B cell (primary cell): ENCODE data around the gene UTS2B. TPM values are rescaled to one million over a fixed set of nuclear protein-coding genes. Genes with fewer than 3 reads are reported as not detected.

Experiments
- ATAC-seq: fragments of 200-7000 bp; cut with Tn5 transposase; one replicate; pipeline ENCODE4 v1.10.0; 2021; ENCODE audit warnings: low read depth, mild to moderate bottlenecking, moderate number of reproducible peaks, moderate library complexity
- CTCF ChIA-PET: fragments of 350-600 bp; sonication (Branson Sonifier 250); formaldehyde crosslinking; loops from one replicate; lab custom pipeline; 2021; ENCODE audit warnings: antibody characterized with exemption, inconsistent platforms; lab: Charles Lee
- POLR2A ChIA-PET: fragments of 350-600 bp; sonication (Branson Sonifier 250); formaldehyde crosslinking; loops from one replicate; lab custom pipeline; 2021; ENCODE audit warnings: antibody characterized with exemption; lab: Charles Lee
- DNase-seq: peaks from one replicate; pipeline ENCODE4 v3.0.0; 2013
- H2AFZ ChIP-seq: 2 replicates; pipeline ENCODE4 v1.6.1; 2012; ENCODE audit warnings: mild to moderate bottlenecking, low read depth, low read length; ENCODE audit not compliant: insufficient read depth, poor library complexity, severe bottlenecking
- H3K27ac ChIP-seq, 2 donors: 1 replicate in 1 of 2; 2 replicates in 1 of 2; pipeline ENCODE4 v1.5.1; 2012 to 2013; ENCODE audit warnings: low read length in 2 of 2, mild to moderate bottlenecking in 2 of 2, moderate library complexity in 1 of 2
- H3K27me3 ChIP-seq, 4 experiments: fragments of 200-600 bp in 1 of 4; sonication (generic) in 1 of 4; replicated peaks in 1 of 4; 1 replicate in 2 of 4; 2 replicates in 2 of 4; pipeline versions ENCODE4 v1.6.1 to v1.7.0; 2013 to 2016; ENCODE audit warnings: low read length in 3 of 4, mild to moderate bottlenecking in 2 of 4, mixed read lengths in 1 of 4, moderate library complexity in 1 of 4; ENCODE audit not compliant: insufficient read depth in 4 of 4, control insufficient read depth in 3 of 4; ENCODE audit errors: control extremely low read depth in 1 of 4
- H3K36me3 ChIP-seq, 2 experiments: replicated peaks in 1 of 2; 1 replicate in 1 of 2; 2 replicates in 1 of 2; pipeline versions ENCODE4 v1.6.1 to v1.7.1; 2013; ENCODE audit warnings: low read length in 1 of 2; ENCODE audit not compliant: insufficient read depth in 2 of 2, control insufficient read depth in 1 of 2; ENCODE audit errors: control extremely low read depth in 1 of 2, extremely low read depth in 1 of 2
- H3K4me1 ChIP-seq, 2 donors: fragments of 200-600 bp in 1 of 2; sonication (generic) in 1 of 2; 1 replicate in 1 of 2; 2 replicates in 1 of 2; pipeline versions ENCODE4 v1.5.1 to v1.6.1; 2013 to 2017; ENCODE audit warnings: low read length in 2 of 2; ENCODE audit not compliant: control insufficient read depth in 2 of 2, insufficient read depth in 2 of 2
- H3K4me2 ChIP-seq: replicated peaks from 2 replicates; pipeline ENCODE3; 2012; ENCODE audit warnings: mild to moderate bottlenecking, low read depth, low read length; ENCODE audit not compliant: poor library complexity, severe bottlenecking
- H3K4me3 ChIP-seq, 5 experiments: fragments of 200-600 bp in 1 of 5; sonication (generic) in 1 of 5; 1 replicate in 3 of 5; 2 replicates in 2 of 5; pipeline versions ENCODE4 v1.5.1 to v1.7.0; 2011 to 2016; ENCODE audit warnings: low read length in 4 of 5, mild to moderate bottlenecking in 4 of 5, low read depth in 2 of 5, control low read depth in 1 of 5, moderate library complexity in 1 of 5; ENCODE audit not compliant: insufficient read depth in 1 of 5; ENCODE audit errors: control extremely low read depth in 1 of 5, extremely low read depth in 1 of 5
- H3K79me2 ChIP-seq: fragments of 200-600 bp; sonication (generic); one replicate; pipeline ENCODE4 v1.6.0; 2016; ENCODE audit warnings: low read length; ENCODE audit not compliant: control insufficient read depth, insufficient read depth
- H3K9ac ChIP-seq: fragments of 200-600 bp; sonication (generic); 2 replicates; pipeline ENCODE4 v1.6.1; 2017; ENCODE audit warnings: mild to moderate bottlenecking, low read length, moderate library complexity
- H3K9me3 ChIP-seq, 3 donors: one replicate each; pipeline versions ENCODE4 v1.6.1 to v1.7.1; 2013; ENCODE audit warnings: low read length in 2 of 3; ENCODE audit not compliant: control insufficient read depth in 2 of 3, insufficient read depth in 1 of 3; ENCODE audit errors: control extremely low read depth in 1 of 3
- H4K20me1 ChIP-seq: 2 replicates; pipeline ENCODE4 v1.6.0; 2012; ENCODE audit warnings: mild to moderate bottlenecking, low read length; ENCODE audit not compliant: insufficient read depth, control insufficient read depth, poor library complexity, severe bottlenecking
- H3K27ac Mint-ChIP-seq: one replicate; pipeline ENCODE4 v1.8.0; 2021; ENCODE audit warnings: mixed read lengths
- H3K27me3 Mint-ChIP-seq: one replicate; pipeline ENCODE4 v1.8.0; 2021; ENCODE audit warnings: mixed read lengths
- H3K4me1 Mint-ChIP-seq: one replicate; pipeline ENCODE4 v1.8.0; 2021; ENCODE audit warnings: mixed read lengths
- H3K4me3 Mint-ChIP-seq: one replicate; pipeline ENCODE4 v1.8.0; 2021; ENCODE audit warnings: mixed read lengths
- H3K9me3 Mint-ChIP-seq: one replicate; pipeline ENCODE4 v1.8.0; 2022; ENCODE audit warnings: mixed read lengths; ENCODE audit not compliant: insufficient read depth
- CTCF ChIP-seq: fragments of 200-600 bp; IDR thresholded peaks from one replicate; pipeline ENCODE4 v1.8.0; 2022; ENCODE audit warnings: antibody characterized with exemption, mild to moderate bottlenecking
- EZH2 ChIP-seq: IDR thresholded peaks from 2 replicates; pipeline ENCODE4 v1.6.1; 2012; ENCODE audit warnings: borderline replicate concordance, low read depth, mild to moderate bottlenecking, moderate library complexity, low read length; ENCODE audit not compliant: insufficient read depth, poor library complexity, severe bottlenecking
- WGBS: methylation state at CpG from one replicate; pipeline ENCODE4 v1.1.5; 2013; ENCODE audit warnings: missing lambda C conversion rate; ENCODE audit not compliant: insufficient coverage; 5-methylcytosine and 5-hydroxymethylcytosine counted together
- intact Hi-C: fragments of 100-400 bp; cut with micrococcal nuclease; formaldehyde crosslinking; loops from one replicate; pipeline ENCODE4 v1.10.0; 2022
- polyA plus RNA-seq: library from polyadenylated mRNA; depleted of rRNA; stranded (reverse); fragments of >200 nt; gene quantifications from 2 replicates; pipeline ENCODE4 v1.2.3, GENCODE V29; 2012
- total RNA-seq, 2 donors: library from RNA; stranded (reverse); fragments of 120-200 nt in 1 of 2; gene quantifications; 1 replicate in 1 of 2; 2 replicates in 1 of 2; pipeline versions ENCODE4 v1.2.3 to v1.2.4, GENCODE V29; 2013 to 2022

UTS2B gene
- total and polyA plus RNA-seq, 2 donors (not counting 1 experiment from before 2014, with no cell fraction given): 1.8 to 2.0 TPM

DNA sequence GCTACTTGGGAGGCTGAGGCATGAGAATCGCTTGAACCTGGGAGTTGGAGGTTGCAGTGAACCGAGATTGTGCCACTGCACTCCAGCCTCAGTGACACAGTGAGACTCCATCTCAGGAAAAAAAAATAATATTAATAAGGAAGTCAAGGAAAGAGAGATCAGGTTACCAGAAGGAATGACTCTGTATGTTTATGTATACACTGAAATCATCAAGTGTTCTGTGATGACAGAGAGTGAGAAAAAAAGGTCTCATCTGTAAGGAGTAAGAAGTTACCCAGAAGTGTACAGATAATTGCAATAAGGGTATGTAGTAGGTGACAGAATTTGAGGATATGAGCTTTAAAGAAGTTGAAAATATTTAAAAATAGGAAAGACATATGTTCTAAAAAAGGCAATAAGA, 5.4 kb downstream of the UTS2B start:
- ChIA-PET CTCF (no interaction called here), POLR2A (interaction anchor here (0.6 kb wide), 1 partner anchor 68 kb away, joined by 13 read pairs; no protein-coding TSS in a partner anchor)
- Histone ChIP-seq H3K4me3 (no peak overlapping the region), H3K4me1 (peaks cover 11 to 16% of the 10 kb centered on the region in 2 donors), H2AFZ (no peak overlapping the region), H3K27ac (no peak overlapping the region), H3K79me2 (peaks cover 7% of the 10 kb centered on the region), H4K20me1 (no peaks in the 10 kb centered on the region), H3K27me3 (no peaks in the 10 kb centered on the region), H3K9ac (no peak overlapping the region), H3K36me3 (no peaks in the 10 kb centered on the region), H3K9me3 (no peaks in the 10 kb centered on the region), H3K4me2 (no peak overlapping the region)
- Mint-ChIP-seq H3K27me3 (no peaks in the 10 kb centered on the region), H3K27ac (no peak overlapping the region), H3K4me1 (peaks cover 13% of the 10 kb centered on the region), H3K9me3 (no peaks in the 10 kb centered on the region), H3K4me3 (no peak overlapping the region)
- TF ChIP-seq CTCF (no peak), EZH2 (no peak)
- intact Hi-C loops: no loop called here
- 100% methylated on average over 1 of the region's 2 CpGs for WGBS
- ATAC-seq (no peak), DNase-seq (no peak)

DNA sequence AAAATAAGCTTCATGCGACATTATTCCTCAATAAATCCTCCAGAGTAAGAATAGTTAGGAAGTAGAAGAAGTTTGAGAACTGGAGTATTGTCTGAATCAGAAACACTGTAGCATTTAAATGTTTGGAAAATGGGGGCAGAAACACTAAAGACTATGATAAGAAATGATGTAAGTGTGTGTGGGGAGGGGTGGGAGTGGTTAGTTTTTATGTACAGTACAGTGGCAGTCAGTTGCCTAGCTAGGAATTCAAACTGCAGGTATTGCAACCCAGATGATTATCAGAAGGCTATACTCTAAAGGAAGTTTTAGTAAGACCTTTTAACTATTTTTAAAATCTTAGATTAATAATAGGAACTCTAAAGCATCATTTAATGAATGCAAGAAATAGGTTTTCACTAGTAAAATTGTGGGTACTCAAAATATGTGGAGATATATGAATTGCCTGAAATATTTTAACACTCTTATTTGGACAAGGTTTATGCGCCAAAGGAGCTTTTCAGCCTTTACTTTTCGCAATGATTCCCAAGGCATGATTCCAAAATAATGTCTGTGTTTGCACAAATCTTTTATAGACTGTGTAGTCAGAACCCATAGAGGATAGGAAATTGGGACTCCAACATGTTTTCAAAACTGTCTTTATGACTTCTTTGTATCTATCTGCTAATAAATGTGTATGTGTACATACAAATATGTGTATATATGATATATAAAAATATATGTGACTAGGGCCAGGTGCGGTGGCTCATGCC, 9.1 kb downstream of the UTS2B start:
- DNase-seq: no peak

More for the DNA sequence above, 9.1 kb downstream of the UTS2B start:
- Histone ChIP-seq H4K20me1 (no peaks in the 10 kb centered on the region), H3K4me2 (no peak overlapping the region), H3K27ac (no peak overlapping the region), H3K27me3 (no peaks in the 10 kb centered on the region), H3K9me3 (peaks cover 0 to 9% (median 0%) of the 10 kb centered on the region in 3 donors), H3K36me3 (no peaks in the 10 kb centered on the region), H3K4me1 (no peaks in the 10 kb centered on the region), H2AFZ (no peak overlapping the region), H3K9ac (no peak overlapping the region), H3K4me3 (no peak overlapping the region), H3K79me2 (no peaks in the 10 kb centered on the region)
- Mint-ChIP-seq H3K4me1 (no peaks in the 10 kb centered on the region), H3K4me3 (no peak overlapping the region), H3K27ac (no peak overlapping the region), H3K27me3 (no peaks in the 10 kb centered on the region), H3K9me3 (no peaks in the 10 kb centered on the region)
- intact Hi-C loops: no loop called here
- POLR2A ChIA-PET: interaction anchor here (0.6 kb wide), 1 partner anchor 88 kb away, joined by 3 read pairs; no protein-coding TSS in a partner anchor
- CTCF ChIA-PET: interaction anchor here (1.1 kb wide), 1 partner anchor 9 kb away, joined by 3 read pairs; the partner anchor contains the start of gene UTS2B
- no peak for ATAC-seq
- TF ChIP-seq CTCF: no peak
- WGBS: no CpG with 5 or more reads among the region's 4 CpGs
